Endothelial cell of umbilical vein (primary cell): ENCODE data around the gene SMARCA2. TPM values are rescaled to one million over a fixed set of nuclear protein-coding genes. Genes with fewer than 3 reads are reported as not detected.

ENCODE experiments used
- BruUV-seq: library from RNA; stranded (reverse); fragments of 400-500 nt; replicated peaks from 2 replicates; lab custom pipeline; 2021; lab: Mats Ljungman, UMichigan
- CTCF ChIA-PET: fragments of 300-600, 350-600 bp; sonication (Branson Sonifier 250); formaldehyde crosslinking; loops from one replicate; lab custom pipeline; 2021; ENCODE audit warnings: antibody characterized with exemption, inconsistent platforms; lab: Charles Lee
- POLR2A ChIA-PET: fragments of 300-600, 350-600 bp; sonication (Branson Sonifier 250); formaldehyde crosslinking; loops from one replicate; lab custom pipeline; 2021; ENCODE audit warnings: antibody characterized with exemption, inconsistent platforms; lab: Charles Lee
- DNase-seq: peaks from one replicate; pipeline ENCODE4 v3.0.0-alpha.2; 2011; ENCODE audit warnings: low read depth, low spot score
- FAIRE-seq: peaks from 2 replicates; lab custom pipeline; 2011; peaks lifted over from hg19 to GRCh38; lab: Jason Lieb, UNC
- H2AFZ ChIP-seq: 2 replicates; pipeline ENCODE4 v1.6.0; 2012; ENCODE audit warnings: low read depth, low read length, control low read depth, inconsistent platforms
- H3K27ac ChIP-seq: 2 replicates; pipeline ENCODE4 v1.5.1; 2011; ENCODE audit warnings: low read depth, mild to moderate bottlenecking, control low read depth, low read length, moderate library complexity; ENCODE audit not compliant: insufficient read depth
- H3K27me3 ChIP-seq, 2 experiments: 2 replicates each; pipeline versions ENCODE4 v1.6.0 to v1.6.1; 2011; ENCODE audit warnings: low read length in 2 of 2, mixed read lengths in 1 of 2; ENCODE audit not compliant: control insufficient read depth in 2 of 2, insufficient read depth in 2 of 2
- H3K36me3 ChIP-seq, 2 experiments: 2 replicates in 1 of 2; 3 replicates in 1 of 2; pipeline ENCODE4 v1.5.1; 2011; ENCODE audit warnings: low read length in 2 of 2, mild to moderate bottlenecking in 1 of 2, moderate library complexity in 1 of 2; ENCODE audit not compliant: control insufficient read depth in 2 of 2, insufficient read depth in 2 of 2; ENCODE audit errors: extremely low read depth in 1 of 2
- H3K4me1 ChIP-seq: 3 replicates; pipeline ENCODE4 v1.5.1; 2011; ENCODE audit warnings: mild to moderate bottlenecking, low read length; ENCODE audit not compliant: control insufficient read depth, insufficient read depth; ENCODE audit errors: extremely low read depth
- H3K4me2 ChIP-seq: 2 replicates; pipeline ENCODE4 v1.6.1; 2011; ENCODE audit warnings: low read length, control low read depth, mixed read lengths; ENCODE audit not compliant: insufficient read depth
- H3K4me3 ChIP-seq, 3 experiments: fragments of 200-600 bp in 1 of 3; sonication (generic), shearing (Covaris generic) in 1 of 3; replicated peaks in 1 of 3; 2 replicates each; pipeline ENCODE4 v1.5.1; 2011 to 2016; ENCODE audit warnings: control low read depth in 3 of 3, low read length in 3 of 3, mild to moderate bottlenecking in 2 of 3, inconsistent platforms in 1 of 3, low read depth in 1 of 3, moderate library complexity in 1 of 3; ENCODE audit not compliant: insufficient read depth in 1 of 3
- H3K79me2 ChIP-seq: 2 replicates; pipeline ENCODE4 v1.6.0; 2012; ENCODE audit warnings: low read length, inconsistent platforms; ENCODE audit not compliant: control insufficient read depth, insufficient read depth
- H3K9ac ChIP-seq: replicated peaks from 2 replicates; pipeline ENCODE3; 2011; ENCODE audit warnings: low read length, control low read depth; ENCODE audit not compliant: insufficient read depth; ENCODE audit errors: extremely low read depth
- H3K9me1 ChIP-seq: replicated peaks from 3 replicates; pipeline ENCODE4 v1.6.0; 2011; ENCODE audit warnings: mild to moderate bottlenecking, low read length; ENCODE audit not compliant: control insufficient read depth, insufficient read depth; ENCODE audit errors: extremely low read depth
- H3K9me3 ChIP-seq: replicated peaks from 2 replicates; pipeline ENCODE4 v1.5.1; 2012; ENCODE audit warnings: low read length, inconsistent platforms; ENCODE audit not compliant: control insufficient read depth, insufficient read depth
- H4K20me1 ChIP-seq: replicated peaks from 2 replicates; pipeline ENCODE3; 2011; ENCODE audit warnings: mild to moderate bottlenecking, low read length; ENCODE audit not compliant: control insufficient read depth, insufficient read depth; ENCODE audit errors: extremely low read depth
- EZH2 ChIP-seq: IDR thresholded peaks from 2 replicates; pipeline ENCODE4 v1.6.1; 2012; ENCODE audit warnings: borderline replicate concordance, low read depth, mild to moderate bottlenecking, moderate library complexity, low read length, inconsistent platforms; ENCODE audit not compliant: severe bottlenecking
- FOS ChIP-seq: IDR thresholded peaks from 2 replicates; pipeline ENCODE4 v1.6.1; 2011; ENCODE audit warnings: mild to moderate bottlenecking, low read length, moderate library complexity, borderline replicate concordance; ENCODE audit not compliant: insufficient read depth
- GATA2 ChIP-seq: IDR thresholded peaks from 2 replicates; pipeline ENCODE4 v1.7.0; 2011; ENCODE audit warnings: low read depth, mild to moderate bottlenecking, moderate library complexity, mixed read lengths, low read length; ENCODE audit not compliant: insufficient read length, insufficient read depth
- JUN ChIP-seq: IDR thresholded peaks from 2 replicates; pipeline ENCODE4 v1.6.1; 2011; ENCODE audit warnings: borderline replicate concordance, low read depth; ENCODE audit not compliant: insufficient read length, insufficient read depth
- MYC ChIP-seq: IDR thresholded peaks from one replicate; pipeline ENCODE4 v1.6.1; 2011; ENCODE audit warnings: mild to moderate bottlenecking, low read depth, low read length
- POLR2A ChIP-seq: IDR thresholded peaks from 2 replicates; pipeline ENCODE4 v1.6.1; 2012; ENCODE audit warnings: low read depth, mild to moderate bottlenecking, control low read depth, low read length
- POLR2AphosphoS5 ChIP-seq: IDR thresholded peaks from 2 replicates; pipeline ENCODE4 v1.6.1; 2012; ENCODE audit warnings: low read depth, mild to moderate bottlenecking, control low read depth, low read length, moderate library complexity; ENCODE audit not compliant: insufficient read depth
- dilution Hi-C: fragments of 300-500 bp; cut with MboI; formaldehyde crosslinking; loops from one replicate; pipeline ENCODE4 v1.15.0; 2019; ENCODE audit warnings: low sequenced_read_pairs; ENCODE audit not compliant: extremely low pct_ligation_motif_present
- intact Hi-C: fragments of 100-400 bp; cut with micrococcal nuclease; formaldehyde crosslinking; loops from one replicate; pipeline ENCODE4 v1.10.0; 2022
- polyA plus RNA-seq, 4 experiments: library from polyadenylated mRNA; depleted of rRNA in 3 of 4; stranded (reverse) in 3 of 4; unstranded in 1 of 4; fragments of >200 nt; gene quantifications; 2 replicates each; pipeline versions ENCODE4 v1.2.1 to v1.2.3, GENCODE V29; 2011 to 2012; ENCODE audit warnings: missing spikeins in 1 of 4
- total RNA-seq: library from RNA; stranded (reverse); gene quantifications from 2 replicates; pipeline ENCODE4 v1.2.3, GENCODE V29; 2021
- TF ChIP-seq, protein P1 (sequence below): IDR thresholded peaks from 2 replicates; pipeline ENCODE4 v1.6.1; 2011; ENCODE audit not compliant: insufficient read depth, insufficient read length
- TF ChIP-seq, protein P2 (sequence below), 2 donors: IDR thresholded peaks; 1 replicate in 1 of 2; 2 replicates in 1 of 2; pipeline ENCODE4 v1.5.1; 2011; ENCODE audit warnings: low read length in 2 of 2, mild to moderate bottlenecking in 2 of 2, moderate library complexity in 2 of 2, control low read depth in 1 of 2, inconsistent platforms in 1 of 2, low read depth in 1 of 2; ENCODE audit not compliant: insufficient read depth in 1 of 2; ENCODE audit errors: extremely low read depth in 1 of 2

Gene SMARCA2
- total and polyA plus RNA-seq, 2 donors (not counting 3 experiments of a cell fraction or from before 2014, with no cell fraction given), result 54.5 to 79.9 TPM

DNA sequence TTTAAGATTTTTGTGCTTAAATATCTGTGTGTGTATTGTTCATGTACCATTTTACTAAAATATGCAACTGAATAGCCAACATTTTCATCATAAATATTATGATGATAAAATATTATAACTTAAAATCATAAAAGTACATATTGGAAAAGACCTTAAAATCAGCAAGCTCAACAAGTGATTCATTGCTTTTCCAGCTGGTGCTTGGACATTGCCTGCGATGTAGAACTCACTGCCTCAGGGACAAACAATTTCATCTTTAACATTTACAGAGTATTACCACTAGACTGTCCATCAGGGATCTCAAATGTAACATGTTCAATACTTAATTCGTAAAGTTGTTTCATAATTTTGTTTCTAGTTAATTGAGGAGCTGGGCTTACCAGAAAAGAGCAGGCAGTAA is 17.5 kb upstream of the SMARCA2 start:
- Histone ChIP-seq H3K27me3 (peaks cover 4 to 5% of the 10 kb centered on the region in 2 experiments), H3K9me3 (no peaks in the 10 kb centered on the region), H4K20me1 (no peaks in the 10 kb centered on the region), H3K36me3 (no peaks in the 10 kb centered on the region), H3K4me3 (no peak overlapping the region), H3K4me2 (no peak overlapping the region), H2AFZ (no peak overlapping the region), H3K4me1 (no peaks in the 10 kb centered on the region), H3K79me2 (no peaks in the 10 kb centered on the region), H3K27ac (no peak overlapping the region), H3K9ac (no peak overlapping the region), H3K9me1 (no peaks in the 10 kb centered on the region)
- dilution Hi-C loops (no loop called here), intact Hi-C loops (no loop called here)
- no peak for FAIRE-seq
- ChIA-PET CTCF (no interaction called here), POLR2A (no interaction called here)
- BruUV-seq, result no TSS peak
- TF ChIP-seq FOS, result no peak
- no peak for TF ChIP-seq POLR2AphosphoS5
- TF ChIP-seq, protein P1, sequence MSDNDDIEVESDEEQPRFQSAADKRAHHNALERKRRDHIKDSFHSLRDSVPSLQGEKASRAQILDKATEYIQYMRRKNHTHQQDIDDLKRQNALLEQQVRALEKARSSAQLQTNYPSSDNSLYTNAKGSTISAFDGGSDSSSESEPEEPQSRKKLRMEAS, result no peak
- TF ChIP-seq GATA2, result no peak
- no peak for TF ChIP-seq MYC
- no peak for TF ChIP-seq JUN
- TF ChIP-seq POLR2A, result no peak
- TF ChIP-seq EZH2, result no peak
- TF ChIP-seq, protein P2, sequence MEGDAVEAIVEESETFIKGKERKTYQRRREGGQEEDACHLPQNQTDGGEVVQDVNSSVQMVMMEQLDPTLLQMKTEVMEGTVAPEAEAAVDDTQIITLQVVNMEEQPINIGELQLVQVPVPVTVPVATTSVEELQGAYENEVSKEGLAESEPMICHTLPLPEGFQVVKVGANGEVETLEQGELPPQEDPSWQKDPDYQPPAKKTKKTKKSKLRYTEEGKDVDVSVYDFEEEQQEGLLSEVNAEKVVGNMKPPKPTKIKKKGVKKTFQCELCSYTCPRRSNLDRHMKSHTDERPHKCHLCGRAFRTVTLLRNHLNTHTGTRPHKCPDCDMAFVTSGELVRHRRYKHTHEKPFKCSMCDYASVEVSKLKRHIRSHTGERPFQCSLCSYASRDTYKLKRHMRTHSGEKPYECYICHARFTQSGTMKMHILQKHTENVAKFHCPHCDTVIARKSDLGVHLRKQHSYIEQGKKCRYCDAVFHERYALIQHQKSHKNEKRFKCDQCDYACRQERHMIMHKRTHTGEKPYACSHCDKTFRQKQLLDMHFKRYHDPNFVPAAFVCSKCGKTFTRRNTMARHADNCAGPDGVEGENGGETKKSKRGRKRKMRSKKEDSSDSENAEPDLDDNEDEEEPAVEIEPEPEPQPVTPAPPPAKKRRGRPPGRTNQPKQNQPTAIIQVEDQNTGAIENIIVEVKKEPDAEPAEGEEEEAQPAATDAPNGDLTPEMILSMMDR (IDR thresholded peaks at IDR 0.05; ENCODE audit: extremely low read depth in 1 of 2, insufficient read depth in 1 of 2, low read depth in 1 of 2, low read length in 2 of 2), result no peak
- no peak for DNase-seq
